Endothelial cell of umbilical vein (primary cell): ENCODE data around the gene ATG14. TPM values are rescaled to one million over a fixed set of nuclear protein-coding genes. Genes with fewer than 3 reads are reported as not detected.

ENCODE experiments used
- BruUV-seq: library from RNA; stranded (reverse); fragments of 400-500 nt; replicated peaks from 2 replicates; lab custom pipeline; 2021; lab: Mats Ljungman, UMichigan
- CTCF ChIA-PET: fragments of 300-600, 350-600 bp; sonication (Branson Sonifier 250); formaldehyde crosslinking; loops from one replicate; lab custom pipeline; 2021; ENCODE audit warnings: antibody characterized with exemption, inconsistent platforms; lab: Charles Lee
- POLR2A ChIA-PET: fragments of 300-600, 350-600 bp; sonication (Branson Sonifier 250); formaldehyde crosslinking; loops from one replicate; lab custom pipeline; 2021; ENCODE audit warnings: antibody characterized with exemption, inconsistent platforms; lab: Charles Lee
- DNase-seq: peaks from one replicate; pipeline ENCODE4 v3.0.0-alpha.2; 2011; ENCODE audit warnings: low read depth, low spot score
- FAIRE-seq: peaks from 2 replicates; lab custom pipeline; 2011; peaks lifted over from hg19 to GRCh38; lab: Jason Lieb, UNC
- H2AFZ ChIP-seq: 2 replicates; pipeline ENCODE4 v1.6.0; 2012; ENCODE audit warnings: low read depth, low read length, control low read depth, inconsistent platforms
- H3K27ac ChIP-seq: 2 replicates; pipeline ENCODE4 v1.5.1; 2011; ENCODE audit warnings: low read depth, mild to moderate bottlenecking, control low read depth, low read length, moderate library complexity; ENCODE audit not compliant: insufficient read depth
- H3K27me3 ChIP-seq, 2 experiments: 2 replicates each; pipeline versions ENCODE4 v1.6.0 to v1.6.1; 2011; ENCODE audit warnings: low read length in 2 of 2, mixed read lengths in 1 of 2; ENCODE audit not compliant: control insufficient read depth in 2 of 2, insufficient read depth in 2 of 2
- H3K36me3 ChIP-seq, 2 experiments: 2 replicates in 1 of 2; 3 replicates in 1 of 2; pipeline ENCODE4 v1.5.1; 2011; ENCODE audit warnings: low read length in 2 of 2, mild to moderate bottlenecking in 1 of 2, moderate library complexity in 1 of 2; ENCODE audit not compliant: control insufficient read depth in 2 of 2, insufficient read depth in 2 of 2; ENCODE audit errors: extremely low read depth in 1 of 2
- H3K4me1 ChIP-seq: 3 replicates; pipeline ENCODE4 v1.5.1; 2011; ENCODE audit warnings: mild to moderate bottlenecking, low read length; ENCODE audit not compliant: control insufficient read depth, insufficient read depth; ENCODE audit errors: extremely low read depth
- H3K4me2 ChIP-seq: 2 replicates; pipeline ENCODE4 v1.6.1; 2011; ENCODE audit warnings: low read length, control low read depth, mixed read lengths; ENCODE audit not compliant: insufficient read depth
- H3K4me3 ChIP-seq, 3 experiments: fragments of 200-600 bp in 1 of 3; sonication (generic), shearing (Covaris generic) in 1 of 3; replicated peaks in 1 of 3; 2 replicates each; pipeline ENCODE4 v1.5.1; 2011 to 2016; ENCODE audit warnings: control low read depth in 3 of 3, low read length in 3 of 3, mild to moderate bottlenecking in 2 of 3, inconsistent platforms in 1 of 3, low read depth in 1 of 3, moderate library complexity in 1 of 3; ENCODE audit not compliant: insufficient read depth in 1 of 3
- H3K79me2 ChIP-seq: 2 replicates; pipeline ENCODE4 v1.6.0; 2012; ENCODE audit warnings: low read length, inconsistent platforms; ENCODE audit not compliant: control insufficient read depth, insufficient read depth
- H3K9ac ChIP-seq: replicated peaks from 2 replicates; pipeline ENCODE3; 2011; ENCODE audit warnings: low read length, control low read depth; ENCODE audit not compliant: insufficient read depth; ENCODE audit errors: extremely low read depth
- H3K9me1 ChIP-seq: replicated peaks from 3 replicates; pipeline ENCODE4 v1.6.0; 2011; ENCODE audit warnings: mild to moderate bottlenecking, low read length; ENCODE audit not compliant: control insufficient read depth, insufficient read depth; ENCODE audit errors: extremely low read depth
- H3K9me3 ChIP-seq: replicated peaks from 2 replicates; pipeline ENCODE4 v1.5.1; 2012; ENCODE audit warnings: low read length, inconsistent platforms; ENCODE audit not compliant: control insufficient read depth, insufficient read depth
- H4K20me1 ChIP-seq: replicated peaks from 2 replicates; pipeline ENCODE3; 2011; ENCODE audit warnings: mild to moderate bottlenecking, low read length; ENCODE audit not compliant: control insufficient read depth, insufficient read depth; ENCODE audit errors: extremely low read depth
- EZH2 ChIP-seq: IDR thresholded peaks from 2 replicates; pipeline ENCODE4 v1.6.1; 2012; ENCODE audit warnings: borderline replicate concordance, low read depth, mild to moderate bottlenecking, moderate library complexity, low read length, inconsistent platforms; ENCODE audit not compliant: severe bottlenecking
- FOS ChIP-seq: IDR thresholded peaks from 2 replicates; pipeline ENCODE4 v1.6.1; 2011; ENCODE audit warnings: mild to moderate bottlenecking, low read length, moderate library complexity, borderline replicate concordance; ENCODE audit not compliant: insufficient read depth
- GATA2 ChIP-seq: IDR thresholded peaks from 2 replicates; pipeline ENCODE4 v1.7.0; 2011; ENCODE audit warnings: low read depth, mild to moderate bottlenecking, moderate library complexity, mixed read lengths, low read length; ENCODE audit not compliant: insufficient read length, insufficient read depth
- JUN ChIP-seq: IDR thresholded peaks from 2 replicates; pipeline ENCODE4 v1.6.1; 2011; ENCODE audit warnings: borderline replicate concordance, low read depth; ENCODE audit not compliant: insufficient read length, insufficient read depth
- MYC ChIP-seq: IDR thresholded peaks from one replicate; pipeline ENCODE4 v1.6.1; 2011; ENCODE audit warnings: mild to moderate bottlenecking, low read depth, low read length
- POLR2A ChIP-seq: IDR thresholded peaks from 2 replicates; pipeline ENCODE4 v1.6.1; 2012; ENCODE audit warnings: low read depth, mild to moderate bottlenecking, control low read depth, low read length
- POLR2AphosphoS5 ChIP-seq: IDR thresholded peaks from 2 replicates; pipeline ENCODE4 v1.6.1; 2012; ENCODE audit warnings: low read depth, mild to moderate bottlenecking, control low read depth, low read length, moderate library complexity; ENCODE audit not compliant: insufficient read depth
- dilution Hi-C: fragments of 300-500 bp; cut with MboI; formaldehyde crosslinking; loops from one replicate; pipeline ENCODE4 v1.15.0; 2019; ENCODE audit warnings: low sequenced_read_pairs; ENCODE audit not compliant: extremely low pct_ligation_motif_present
- intact Hi-C: fragments of 100-400 bp; cut with micrococcal nuclease; formaldehyde crosslinking; loops from one replicate; pipeline ENCODE4 v1.10.0; 2022
- polyA plus RNA-seq, 4 experiments: library from polyadenylated mRNA; depleted of rRNA in 3 of 4; stranded (reverse) in 3 of 4; unstranded in 1 of 4; fragments of >200 nt; gene quantifications; 2 replicates each; pipeline versions ENCODE4 v1.2.1 to v1.2.3, GENCODE V29; 2011 to 2012; ENCODE audit warnings: missing spikeins in 1 of 4
- total RNA-seq: library from RNA; stranded (reverse); gene quantifications from 2 replicates; pipeline ENCODE4 v1.2.3, GENCODE V29; 2021
- TF ChIP-seq, protein P1 (sequence below): IDR thresholded peaks from 2 replicates; pipeline ENCODE4 v1.6.1; 2011; ENCODE audit not compliant: insufficient read depth, insufficient read length
- TF ChIP-seq, protein P2 (sequence below), 2 donors: IDR thresholded peaks; 1 replicate in 1 of 2; 2 replicates in 1 of 2; pipeline ENCODE4 v1.5.1; 2011; ENCODE audit warnings: low read length in 2 of 2, mild to moderate bottlenecking in 2 of 2, moderate library complexity in 2 of 2, control low read depth in 1 of 2, inconsistent platforms in 1 of 2, low read depth in 1 of 2; ENCODE audit not compliant: insufficient read depth in 1 of 2; ENCODE audit errors: extremely low read depth in 1 of 2

Gene ATG14
- total and polyA plus RNA-seq, 2 donors (not counting 3 experiments of a cell fraction or from before 2014, with no cell fraction given) = 5.9 to 10.0 TPM

DNA sequence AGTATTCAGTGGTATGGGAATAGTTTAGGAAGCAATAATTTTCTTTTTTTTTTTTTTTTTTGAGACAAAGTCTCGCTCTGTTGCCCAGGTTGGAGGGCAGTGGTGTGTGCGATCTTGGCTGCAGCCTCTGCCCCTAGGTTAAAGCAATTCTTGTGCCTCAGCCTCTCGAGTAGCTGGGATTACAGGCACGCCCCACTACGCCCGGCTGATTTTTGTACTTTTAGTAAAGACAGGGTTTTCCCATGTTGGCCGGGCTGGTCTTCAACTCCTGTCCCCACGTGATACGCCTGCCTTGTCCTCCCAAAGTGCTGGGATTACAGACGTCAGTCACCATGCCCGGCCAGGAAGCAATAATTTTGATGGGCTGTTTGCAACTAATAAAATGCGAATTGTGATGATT lies 62.1 kb downstream of the ATG14 start:
- POLR2A ChIA-PET = no interaction called here
- intact Hi-C loops (no loop called here), dilution Hi-C loops (no loop called here)
- Histone ChIP-seq H2AFZ (no peak overlapping the region), H3K4me2 (no peak overlapping the region), H3K27ac (no peak overlapping the region), H3K9ac (no peak overlapping the region), H3K9me1 (no peaks in the 10 kb centered on the region), H3K4me3 (no peak overlapping the region), H3K79me2 (peaks cover 7% of the 10 kb centered on the region), H3K4me1 (no peaks in the 10 kb centered on the region), H3K9me3 (no peaks in the 10 kb centered on the region), H4K20me1 (no peaks in the 10 kb centered on the region), H3K27me3 (no peaks in the 10 kb centered on the region), H3K36me3 (peaks cover 0 to 13% of the 10 kb centered on the region in 2 experiments)
- FAIRE-seq (no peak), DNase-seq (no peak)
- no TSS peak for BruUV-seq
- TF ChIP-seq, protein P1, sequence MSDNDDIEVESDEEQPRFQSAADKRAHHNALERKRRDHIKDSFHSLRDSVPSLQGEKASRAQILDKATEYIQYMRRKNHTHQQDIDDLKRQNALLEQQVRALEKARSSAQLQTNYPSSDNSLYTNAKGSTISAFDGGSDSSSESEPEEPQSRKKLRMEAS = no peak
- TF ChIP-seq, protein P2, sequence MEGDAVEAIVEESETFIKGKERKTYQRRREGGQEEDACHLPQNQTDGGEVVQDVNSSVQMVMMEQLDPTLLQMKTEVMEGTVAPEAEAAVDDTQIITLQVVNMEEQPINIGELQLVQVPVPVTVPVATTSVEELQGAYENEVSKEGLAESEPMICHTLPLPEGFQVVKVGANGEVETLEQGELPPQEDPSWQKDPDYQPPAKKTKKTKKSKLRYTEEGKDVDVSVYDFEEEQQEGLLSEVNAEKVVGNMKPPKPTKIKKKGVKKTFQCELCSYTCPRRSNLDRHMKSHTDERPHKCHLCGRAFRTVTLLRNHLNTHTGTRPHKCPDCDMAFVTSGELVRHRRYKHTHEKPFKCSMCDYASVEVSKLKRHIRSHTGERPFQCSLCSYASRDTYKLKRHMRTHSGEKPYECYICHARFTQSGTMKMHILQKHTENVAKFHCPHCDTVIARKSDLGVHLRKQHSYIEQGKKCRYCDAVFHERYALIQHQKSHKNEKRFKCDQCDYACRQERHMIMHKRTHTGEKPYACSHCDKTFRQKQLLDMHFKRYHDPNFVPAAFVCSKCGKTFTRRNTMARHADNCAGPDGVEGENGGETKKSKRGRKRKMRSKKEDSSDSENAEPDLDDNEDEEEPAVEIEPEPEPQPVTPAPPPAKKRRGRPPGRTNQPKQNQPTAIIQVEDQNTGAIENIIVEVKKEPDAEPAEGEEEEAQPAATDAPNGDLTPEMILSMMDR (IDR thresholded peaks at IDR 0.05; ENCODE audit: extremely low read depth in 1 of 2, insufficient read depth in 1 of 2, low read depth in 1 of 2, low read length in 2 of 2) = no peak
- TF ChIP-seq POLR2A (no peak), FOS (no peak), POLR2AphosphoS5 (no peak), JUN (no peak), GATA2 (no peak), MYC (no peak), EZH2 (no peak)
- CTCF ChIA-PET = no interaction called here
